ENCODE data around the gene ASRGL1. TPM values are rescaled to one million over a fixed set of nuclear protein-coding genes. Genes with fewer than 3 reads are reported as not detected.

The ASRGL1 gene
- total and polyA plus RNA-seq, 2 donors (not counting 1 experiment from before 2014, with no cell fraction given), result 0.49 to 1.3 TPM

DNA sequence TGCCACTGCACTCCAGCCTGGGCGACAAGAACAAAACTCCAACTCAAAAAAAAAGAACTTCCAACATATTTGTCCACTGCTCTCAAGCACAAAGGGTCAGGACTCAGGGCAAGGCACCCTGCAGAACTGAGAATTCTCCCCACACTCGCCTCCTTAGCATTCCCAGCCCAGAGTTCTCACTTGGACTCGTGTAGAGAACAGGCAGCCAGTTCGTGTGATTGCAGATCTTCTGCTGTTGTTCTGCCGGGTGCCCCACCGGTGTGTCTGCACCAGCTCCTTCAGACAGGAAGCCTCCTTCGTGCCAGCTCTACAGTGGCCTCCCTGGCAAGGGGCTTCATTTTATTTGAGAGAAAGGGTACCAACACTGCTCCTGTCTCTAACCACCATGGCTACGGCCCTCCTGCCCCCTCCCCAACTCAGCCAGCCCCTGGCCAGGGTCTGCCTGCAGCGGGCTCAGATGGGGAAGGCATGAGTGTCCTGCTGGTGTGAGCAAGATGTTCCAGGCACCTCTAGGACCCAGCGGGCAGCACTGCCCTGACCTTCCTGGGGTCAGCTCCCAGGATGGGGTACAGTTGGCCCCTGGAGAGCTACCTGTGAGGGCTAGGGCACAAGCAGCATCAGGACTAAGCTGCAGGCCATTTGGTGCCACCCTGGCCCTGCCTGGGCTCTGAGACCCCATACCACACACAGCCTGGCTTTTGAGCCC lies 62.1 kb downstream of the ASRGL1 start:
- CTCF ChIA-PET, result interaction anchor here (1.5 kb wide), 2 partner anchors 25 to 144 kb away, joined by 3 to 4 read pairs; no protein-coding TSS in a partner anchor
- Histone ChIP-seq H4K20me1 (ENCODE audit: control insufficient read depth, insufficient read depth, low read length, poor library complexity, severe bottlenecking) (no peaks in the 10 kb centered on the region), H3K36me3 (replicated peaks in 1 of 2; ENCODE audit: control extremely low read depth in 1 of 2, control insufficient read depth in 1 of 2, extremely low read depth in 1 of 2, insufficient read depth in 2 of 2, low read length in 1 of 2) (no peaks in the 10 kb centered on the region), H3K27me3 (replicated peaks in 1 of 4; ENCODE audit: control extremely low read depth in 1 of 4, control insufficient read depth in 3 of 4, insufficient read depth in 4 of 4, low read length in 3 of 4) (peaks cover 0 to 8% (median 0%) of the 10 kb centered on the region in 4 experiments), H2AFZ (ENCODE audit: insufficient read depth, low read depth, low read length, poor library complexity, severe bottlenecking) (no peak overlapping the region), H3K79me2 (ENCODE audit: control insufficient read depth, insufficient read depth, low read length) (no peaks in the 10 kb centered on the region), H3K27ac (ENCODE audit: low read length in 2 of 2) (no peak overlapping the region), H3K9ac (ENCODE audit: low read length) (no peak overlapping the region), H3K4me1 (ENCODE audit: control insufficient read depth in 2 of 2, insufficient read depth in 2 of 2, low read length in 2 of 2) (peaks cover 9 to 11% of the 10 kb centered on the region in 2 donors), H3K4me3 (ENCODE audit: control extremely low read depth in 1 of 5, extremely low read depth in 1 of 5, insufficient read depth in 1 of 5, low read depth in 2 of 5, low read length in 4 of 5) (no peak overlapping the region), H3K4me2 (replicated peaks; ENCODE audit: low read depth, low read length, poor library complexity, severe bottlenecking) (no peak overlapping the region), H3K9me3 (ENCODE audit: control extremely low read depth in 1 of 3, control insufficient read depth in 2 of 3, insufficient read depth in 1 of 3, low read length in 2 of 3) (no peaks in the 10 kb centered on the region)
- Mint-ChIP-seq H3K27me3 (peaks cover 14% of the 10 kb centered on the region), H3K4me1 (peaks cover 11% of the 10 kb centered on the region), H3K4me3 (no peak overlapping the region), H3K9me3 (ENCODE audit: insufficient read depth) (no peaks in the 10 kb centered on the region), H3K27ac (no peak overlapping the region)
- TF ChIP-seq, protein P1, sequence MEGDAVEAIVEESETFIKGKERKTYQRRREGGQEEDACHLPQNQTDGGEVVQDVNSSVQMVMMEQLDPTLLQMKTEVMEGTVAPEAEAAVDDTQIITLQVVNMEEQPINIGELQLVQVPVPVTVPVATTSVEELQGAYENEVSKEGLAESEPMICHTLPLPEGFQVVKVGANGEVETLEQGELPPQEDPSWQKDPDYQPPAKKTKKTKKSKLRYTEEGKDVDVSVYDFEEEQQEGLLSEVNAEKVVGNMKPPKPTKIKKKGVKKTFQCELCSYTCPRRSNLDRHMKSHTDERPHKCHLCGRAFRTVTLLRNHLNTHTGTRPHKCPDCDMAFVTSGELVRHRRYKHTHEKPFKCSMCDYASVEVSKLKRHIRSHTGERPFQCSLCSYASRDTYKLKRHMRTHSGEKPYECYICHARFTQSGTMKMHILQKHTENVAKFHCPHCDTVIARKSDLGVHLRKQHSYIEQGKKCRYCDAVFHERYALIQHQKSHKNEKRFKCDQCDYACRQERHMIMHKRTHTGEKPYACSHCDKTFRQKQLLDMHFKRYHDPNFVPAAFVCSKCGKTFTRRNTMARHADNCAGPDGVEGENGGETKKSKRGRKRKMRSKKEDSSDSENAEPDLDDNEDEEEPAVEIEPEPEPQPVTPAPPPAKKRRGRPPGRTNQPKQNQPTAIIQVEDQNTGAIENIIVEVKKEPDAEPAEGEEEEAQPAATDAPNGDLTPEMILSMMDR (IDR thresholded peaks at IDR 0.05), result no peak
- no peak for TF ChIP-seq EZH2 (IDR thresholded peaks at IDR 0.05; ENCODE audit: borderline replicate concordance, insufficient read depth, low read depth, low read length, poor library complexity, severe bottlenecking)
- ATAC-seq (ENCODE audit: low read depth), result no peak
- POLR2A ChIA-PET, result no interaction called here
- intact Hi-C loops (cut with micrococcal nuclease), result loop anchor here (5.0 to 10.0 kb wide), 2 partner anchors 385 to 483 kb away; partner anchors contain the start of genes SLC3A2 and TMEM179B
- DNase-seq, result no peak
- 55% methylated on average over 9 of the region's 10 CpGs for WGBS (ENCODE audit: insufficient coverage)

DNA sequence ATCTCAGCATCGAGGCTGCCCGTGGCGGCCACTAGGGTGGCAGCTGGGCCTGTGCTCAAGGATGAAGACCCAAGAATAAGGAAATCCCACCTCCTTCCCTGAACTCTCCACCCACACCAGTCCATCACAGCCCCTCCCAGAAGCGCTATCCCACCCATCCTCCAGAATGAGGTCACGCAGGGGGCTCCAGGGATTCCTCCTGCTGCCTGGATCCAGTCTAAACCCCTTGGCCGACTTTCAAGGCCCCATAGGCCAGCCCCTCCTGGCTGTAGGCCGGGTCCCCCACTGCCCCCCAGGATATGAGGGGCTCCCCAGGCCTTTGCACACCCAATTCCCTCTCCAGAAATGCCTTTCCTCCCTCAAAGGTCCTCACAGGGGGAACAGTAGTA lies 62.6 kb downstream of the ASRGL1 start:
- Histone ChIP-seq H3K4me3 (ENCODE audit: control extremely low read depth in 1 of 5, extremely low read depth in 1 of 5, insufficient read depth in 1 of 5, low read depth in 2 of 5, low read length in 4 of 5) (no peak overlapping the region), H3K27me3 (replicated peaks in 1 of 4; ENCODE audit: control extremely low read depth in 1 of 4, control insufficient read depth in 3 of 4, insufficient read depth in 4 of 4, low read length in 3 of 4) (peaks cover 0 to 8% (median 0%) of the 10 kb centered on the region in 4 experiments), H3K27ac (ENCODE audit: low read length in 2 of 2) (no peak overlapping the region), H4K20me1 (ENCODE audit: control insufficient read depth, insufficient read depth, low read length, poor library complexity, severe bottlenecking) (no peaks in the 10 kb centered on the region), H3K4me2 (replicated peaks; ENCODE audit: low read depth, low read length, poor library complexity, severe bottlenecking) (no peak overlapping the region), H3K9me3 (ENCODE audit: control extremely low read depth in 1 of 3, control insufficient read depth in 2 of 3, insufficient read depth in 1 of 3, low read length in 2 of 3) (no peaks in the 10 kb centered on the region), H3K79me2 (ENCODE audit: control insufficient read depth, insufficient read depth, low read length) (no peaks in the 10 kb centered on the region), H2AFZ (ENCODE audit: insufficient read depth, low read depth, low read length, poor library complexity, severe bottlenecking) (no peak overlapping the region), H3K4me1 (ENCODE audit: control insufficient read depth in 2 of 2, insufficient read depth in 2 of 2, low read length in 2 of 2) (peaks cover 9 to 11% of the 10 kb centered on the region in 2 donors), H3K36me3 (replicated peaks in 1 of 2; ENCODE audit: control extremely low read depth in 1 of 2, control insufficient read depth in 1 of 2, extremely low read depth in 1 of 2, insufficient read depth in 2 of 2, low read length in 1 of 2) (no peaks in the 10 kb centered on the region), H3K9ac (ENCODE audit: low read length) (no peak overlapping the region)
- WGBS (ENCODE audit: insufficient coverage), result 85% methylated on average over 7 of the region's 7 CpGs
- Mint-ChIP-seq H3K27me3 (peaks cover 15% of the 10 kb centered on the region), H3K27ac (no peak overlapping the region), H3K4me3 (no peak overlapping the region), H3K9me3 (ENCODE audit: insufficient read depth) (no peaks in the 10 kb centered on the region), H3K4me1 (peaks cover 10% of the 10 kb centered on the region)
- ChIA-PET CTCF (interaction anchor here (1.5 kb wide), 2 partner anchors 25 to 143 kb away, joined by 3 to 4 read pairs; no protein-coding TSS in a partner anchor), POLR2A (no interaction called here)
- intact Hi-C loops (cut with micrococcal nuclease), result loop anchor here (5.0 to 10.0 kb wide), 2 partner anchors 385 to 482 kb away; partner anchors contain the start of genes SLC3A2 and TMEM179B
- no peak for ATAC-seq (ENCODE audit: low read depth)
- TF ChIP-seq EZH2 (IDR thresholded peaks at IDR 0.05; ENCODE audit: borderline replicate concordance, insufficient read depth, low read depth, low read length, poor library complexity, severe bottlenecking), result no peak
- TF ChIP-seq, protein P1 (IDR thresholded peaks at IDR 0.05), result no peak
- no peak for DNase-seq
